SK-N-SH (cell line): Measurements from ENCODE around the gene ARHGAP10. TPM values are rescaled to one million over a fixed set of nuclear protein-coding genes. Genes with fewer than 3 reads are reported as not detected.

Experiments
- CTCF ChIA-PET: fragments of 300-600, 350-600 bp; formaldehyde crosslinking; extraction: SDS; loops from one replicate; lab custom pipeline; 2021; lab: Yijun Ruan, JAX
- POLR2A ChIA-PET: fragments of 350-600 bp; sonication (Branson Sonifier 250); formaldehyde crosslinking; extraction: SDS; loops from one replicate; lab custom pipeline; 2020; ENCODE audit warnings: antibody characterized with exemption, inconsistent platforms; lab: Yijun Ruan, JAX
- DNase-seq: peaks from one replicate; pipeline ENCODE4 v3.0.0; 2012
- H2AFZ ChIP-seq: fragments of 200-600 bp; sonication (generic); 2 replicates; pipeline ENCODE4 v1.8.1; 2016; ENCODE audit warnings: antibody characterized with exemption, mild to moderate bottlenecking, low read depth
- H3F3A ChIP-seq: fragments of 200-600 bp; sonication (generic); replicated peaks from 2 replicates; pipeline ENCODE3; 2016; ENCODE audit warnings: antibody characterized with exemption, mild to moderate bottlenecking; ENCODE audit not compliant: insufficient read depth
- H3K27ac ChIP-seq, 2 experiments: fragments of 200-500 bp in 1 of 2; fragments of 200-600 bp in 1 of 2; sonication (Bioruptor generic) in 1 of 2; sonication (generic), shearing (Covaris generic) in 1 of 2; 2 replicates each; pipeline versions ENCODE4 v1.5.1 to v1.6.1; 2014 to 2016; ENCODE audit warnings: low read depth in 2 of 2, inconsistent platforms in 1 of 2, low read length in 1 of 2, mild to moderate bottlenecking in 1 of 2, mixed read lengths in 1 of 2
- H3K27me3 ChIP-seq: fragments of 200-600 bp; sonication (generic), shearing (Covaris generic); 2 replicates; pipeline ENCODE4 v1.6.1; 2016; ENCODE audit warnings: mixed run types; ENCODE audit not compliant: insufficient read depth
- H3K36me3 ChIP-seq, 2 experiments: fragments of 200-500 bp in 1 of 2; fragments of 200-600 bp in 1 of 2; sonication (Bioruptor generic) in 1 of 2; sonication (generic) in 1 of 2; replicated peaks in 1 of 2; 2 replicates each; pipeline versions ENCODE3 to v1.5.1; 2014 to 2016; ENCODE audit warnings: low read length in 1 of 2, mild to moderate bottlenecking in 1 of 2; ENCODE audit not compliant: insufficient read depth in 2 of 2, control insufficient read depth in 1 of 2
- H3K4me1 ChIP-seq, 2 experiments: fragments of 200-500 bp in 1 of 2; fragments of 200-600 bp in 1 of 2; sonication (Bioruptor generic) in 1 of 2; sonication (generic), shearing (Covaris generic) in 1 of 2; 2 replicates each; pipeline versions ENCODE4 v1.5.1 to v1.6.1; 2014 to 2016; ENCODE audit warnings: low read depth in 1 of 2, low read length in 1 of 2, mixed run types in 1 of 2; ENCODE audit not compliant: insufficient read depth in 2 of 2, control insufficient read depth in 1 of 2
- H3K4me2 ChIP-seq: fragments of 200-600 bp; sonication (generic), shearing (Covaris generic); 2 replicates; pipeline ENCODE4 v1.6.1; 2017; ENCODE audit warnings: mixed run types
- H3K4me3 ChIP-seq, 2 experiments: fragments of 200-500 bp in 1 of 2; fragments of 200-600 bp in 1 of 2; sonication (Bioruptor generic) in 1 of 2; sonication (generic), shearing (Covaris generic) in 1 of 2; 2 replicates each; pipeline versions ENCODE4 v1.5.1 to v1.8.1; 2014 to 2016; ENCODE audit warnings: low read depth in 2 of 2, inconsistent platforms in 1 of 2, low read length in 1 of 2, mild to moderate bottlenecking in 1 of 2, mixed read lengths in 1 of 2, moderate library complexity in 1 of 2
- H3K79me2 ChIP-seq: fragments of 200-600 bp; sonication (generic); 2 replicates; pipeline ENCODE4 v1.8.1; 2017; ENCODE audit warnings: mild to moderate bottlenecking; ENCODE audit not compliant: insufficient read depth
- H3K9ac ChIP-seq: fragments of 200-600 bp; sonication (generic); 2 replicates; pipeline ENCODE4 v1.6.1; 2017; ENCODE audit warnings: mixed run types
- H3K9me2 ChIP-seq: fragments of 200-600 bp; sonication (generic); 2 replicates; pipeline ENCODE4 v1.6.1; 2017; ENCODE audit warnings: mixed run types
- H3K9me3 ChIP-seq: fragments of 200-600 bp; sonication (generic); 2 replicates; pipeline ENCODE4 v1.6.1; 2017; ENCODE audit warnings: mixed run types, mild to moderate bottlenecking, moderate library complexity
- H4K20me1 ChIP-seq: fragments of 200-600 bp; sonication (generic); 2 replicates; pipeline ENCODE4 v1.6.1; 2017; ENCODE audit warnings: mild to moderate bottlenecking, mixed run types; ENCODE audit not compliant: insufficient read depth
- CHD2 ChIP-seq: fragments of 150-350 bp; IDR thresholded peaks from 2 replicates; pipeline ENCODE4 v1.6.1; 2018; ENCODE audit warnings: low read length; ENCODE audit not compliant: partially characterized antibody
- CTCF ChIP-seq: fragments of 200-600 bp; sonication (generic); IDR thresholded peaks from 2 replicates; pipeline ENCODE4 v1.6.1; 2017; ENCODE audit warnings: antibody characterized with exemption, mild to moderate bottlenecking, moderate library complexity
- ELF1 ChIP-seq: IDR thresholded peaks from 2 replicates; pipeline ENCODE4 v1.4.0; 2012
- EP300 ChIP-seq, 2 experiments: IDR thresholded peaks; 2 replicates each; pipeline versions ENCODE4 v1.4.0 to v1.6.1; 2012; ENCODE audit warnings: borderline replicate concordance in 1 of 2, low read depth in 1 of 2, low read length in 1 of 2
- FOSL2 ChIP-seq: IDR thresholded peaks from 2 replicates; pipeline ENCODE4 v1.4.0; 2012; ENCODE audit warnings: low read depth, mild to moderate bottlenecking, moderate library complexity, borderline replicate concordance
- FOXJ3 ChIP-seq: sonication (generic); formaldehyde crosslinking; IDR thresholded peaks from 2 replicates; pipeline ENCODE4 v1.5.1; 2020; ENCODE audit warnings: mild to moderate bottlenecking, missing genetic modification reagents
- GATA2 ChIP-seq: sonication (generic); formaldehyde crosslinking; IDR thresholded peaks from 2 replicates; pipeline ENCODE4 v1.5.0; 2020; ENCODE audit warnings: mild to moderate bottlenecking, missing genetic modification reagents
- IRF3 ChIP-seq: fragments of 150-350 bp; IDR thresholded peaks from 2 replicates; pipeline ENCODE4 v1.6.1; 2016; ENCODE audit warnings: mild to moderate bottlenecking, low read depth, low read length
- MEF2A ChIP-seq: IDR thresholded peaks from 2 replicates; pipeline ENCODE4 v1.4.0; 2012; ENCODE audit warnings: low read depth, borderline replicate concordance
- MXI1 ChIP-seq: IDR thresholded peaks from 2 replicates; pipeline ENCODE4 v1.6.1; 2012; ENCODE audit warnings: mild to moderate bottlenecking, low read depth, low read length, improper control_type of control experiment
- NFIC ChIP-seq: IDR thresholded peaks from 2 replicates; pipeline ENCODE4 v1.4.0; 2012; ENCODE audit warnings: borderline replicate concordance
- PBX3 ChIP-seq: IDR thresholded peaks from 2 replicates; pipeline ENCODE4; 2012
- POLR2AphosphoS5 ChIP-seq: IDR thresholded peaks from 2 replicates; pipeline ENCODE4 v1.6.1; 2012; ENCODE audit warnings: low read depth, low read length
- RCOR1 ChIP-seq: fragments of 150-350 bp; IDR thresholded peaks from 2 replicates; pipeline ENCODE4 v1.6.1; 2017; ENCODE audit warnings: antibody characterized with exemption, low read length
- RFX5 ChIP-seq: IDR thresholded peaks from 2 replicates; pipeline ENCODE4 v1.6.1; 2012; ENCODE audit warnings: mild to moderate bottlenecking, improper control_type of control experiment, low read length
- RXRA ChIP-seq: IDR thresholded peaks from 2 replicates; pipeline ENCODE4 v1.4.0; 2012; ENCODE audit warnings: low read depth, mild to moderate bottlenecking, borderline replicate concordance
- SMC3 ChIP-seq: IDR thresholded peaks from 2 replicates; pipeline ENCODE4 v1.6.1; 2012; ENCODE audit warnings: low read depth, low read length, improper control_type of control experiment
- TAF1 ChIP-seq: IDR thresholded peaks from 2 replicates; pipeline ENCODE4 v1.6.1; 2012; ENCODE audit warnings: low read depth, mild to moderate bottlenecking, low read length, moderate library complexity, borderline replicate concordance
- TCF12 ChIP-seq: IDR thresholded peaks from 2 replicates; pipeline ENCODE4 v1.4.0; 2012
- USF2 ChIP-seq: fragments of 150-350 bp; IDR thresholded peaks from 2 replicates; pipeline ENCODE4 v1.6.1; 2017; ENCODE audit warnings: antibody characterized with exemption, low read length, low read depth, borderline replicate concordance
- ZBTB33 ChIP-seq: IDR thresholded peaks from 2 replicates; pipeline ENCODE4 v1.4.0; 2012; ENCODE audit warnings: low read depth, borderline replicate concordance
- WGBS: methylation state at CpG from one replicate; pipeline ENCODE4 v1.1.6; 2017; ENCODE audit warnings: low lambda C conversion rate; 5-methylcytosine and 5-hydroxymethylcytosine counted together
- polyA plus RNA-seq, 3 experiments: library from polyadenylated mRNA; depleted of rRNA; stranded (reverse); fragments of >200 nt; gene quantifications; 2 replicates each; pipeline ENCODE4 v1.2.3, GENCODE V29; 2012

The ARHGAP10 gene
- polyA plus RNA-seq, 1 of the 3 experiments (the other 2 are of a cell fraction): 15.1 TPM

GRCh38 chr4:147916351-147916750 lies 184.5 kb downstream of the ARHGAP10 start (continued):
- TF ChIP-seq IRF3 (no peak), PBX3 (no peak), RCOR1 (no peak), RXRA (no peak), GATA2 (CRISPR knock-in tag) (no peak), POLR2AphosphoS5 (no peak), RFX5 (no peak), FOSL2 (no peak), MEF2A (no peak), NFIC (no peak), FOXJ3 (no peak)

- TF ChIP-seq EP300 (IDR thresholded peaks at IDR 0.05; ENCODE audit: borderline replicate concordance in 1 of 2, low read depth in 1 of 2, low read length in 1 of 2) (no peak), SMC3 (no peak), PBX3 (no peak), FOSL2 (no peak), POLR2AphosphoS5 (no peak), IRF3 (no peak), MEF2A (no peak), CHD2 (no peak), TCF12 (no peak), MXI1 (no peak), USF2 (no peak), ZBTB33 (no peak), TAF1 (no peak), RCOR1 (no peak), GATA2 (CRISPR knock-in tag) (no peak), CTCF (no peak), NFIC (no peak), ELF1 (no peak)
- 67% methylated on average over 2 of the region's 2 CpGs for WGBS
- Histone ChIP-seq H3K27me3 (no peaks in the 10 kb centered on the region), H3F3A (no peaks in the 10 kb centered on the region), H3K27ac (no peak overlapping the region), H4K20me1 (no peaks in the 10 kb centered on the region), H3K4me2 (no peak overlapping the region), H3K36me3 (peaks cover 8 to 14% of the 10 kb centered on the region in 2 experiments), H3K9ac (no peak overlapping the region), H3K4me3 (no peak overlapping the region), H3K9me2 (no peaks in the 10 kb centered on the region), H3K79me2 (no peaks in the 10 kb centered on the region), H3K9me3 (no peaks in the 10 kb centered on the region), H2AFZ (no peak overlapping the region), H3K4me1 (peaks cover 0 to 13% of the 10 kb centered on the region in 2 experiments; a peak in 2 of 4 replicates)
- DNase-seq: no peak
- ChIA-PET CTCF (interaction anchor here (1.0 kb wide), 1 partner anchor 14 kb away, joined by 3 read pairs; no protein-coding TSS in a partner anchor), POLR2A (no interaction called here)
These were observed 191.5 kb downstream of the ARHGAP10 start for GRCh38 chr4:147923381-147923780.
